ENCODE measurements around the gene ANO4.

- no peak for TF ChIP-seq CTCF (IDR thresholded peaks at IDR 0.05)
- TF ChIP-seq POLR2A (IDR thresholded peaks at IDR 0.05) = no peak
Observed at GRCh38 chr12:100797786-100798185, 3.2 kb downstream of the ANO4 start.

Measured in stomach (tissue), 4 donors.